ENCODE measurements around the gene ALDH3A2.

DNA sequence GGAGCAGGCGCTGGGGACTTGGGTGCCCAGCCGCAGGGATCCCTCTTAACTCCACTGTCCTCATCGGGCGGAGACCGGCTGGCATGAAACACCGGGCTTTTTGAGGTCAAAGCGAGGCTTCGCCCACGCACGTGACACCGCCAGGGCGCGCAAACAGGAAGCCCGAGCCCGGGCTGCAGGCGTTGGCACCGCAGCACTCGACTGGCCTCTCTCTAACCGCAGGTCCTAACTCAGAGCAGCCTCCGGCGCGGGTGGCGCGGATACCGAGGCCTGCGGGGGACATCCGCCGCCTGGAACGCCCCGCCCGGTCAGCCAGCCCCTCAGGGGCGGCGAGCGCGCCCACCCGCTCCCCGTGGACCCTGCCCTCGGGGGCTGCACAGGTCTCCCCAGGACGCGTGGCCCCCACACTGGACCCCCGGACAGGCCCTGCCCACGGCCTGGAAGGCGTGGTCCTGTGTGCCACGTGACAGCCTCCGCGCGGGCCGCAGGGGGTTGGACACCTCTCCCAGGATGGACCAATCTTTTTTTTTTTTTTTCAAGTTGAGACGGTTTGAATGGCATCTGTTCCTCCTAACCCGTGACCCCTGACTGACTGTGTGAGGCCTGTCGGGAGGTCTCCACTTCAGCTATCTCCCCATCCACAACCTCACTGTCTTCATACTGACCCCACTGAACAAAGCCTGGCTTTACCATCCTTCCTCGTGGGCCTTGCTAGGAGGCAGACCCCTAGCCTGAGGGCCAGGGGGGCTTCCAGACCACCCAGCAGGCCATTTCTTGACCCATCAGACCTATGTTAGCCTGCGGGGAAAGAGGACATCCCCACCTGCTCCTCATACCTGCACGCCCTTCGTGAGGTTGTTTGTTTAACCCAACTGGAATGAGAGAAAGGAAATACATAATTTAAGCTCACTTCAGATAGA is 76.2 kb downstream of the ALDH3A2 start:
- TF ChIP-seq YY1 (IDR thresholded peaks at IDR 0.05; ENCODE audit: insufficient read depth, insufficient read length) (no peak), ZNF274 (IDR thresholded peaks at IDR 0.05; ENCODE audit: low read depth, low read length) (no peak), SUZ12 (IDR thresholded peaks at IDR 0.05; ENCODE audit: extremely low read depth, insufficient read depth, insufficient read length) (no peak)
